GM19025 (cell line): ENCODE results near the gene PHYH.
"Not testable (repeated sequence)": the region's sequence is repeated elsewhere in the genome, so short reads cannot be mapped to it uniquely, and the experiment has no call there.

ENCODE experiments used
- ATAC-seq: cut with Tn5 transposase; IDR thresholded peaks from one replicate; pipeline ENCODE4 v1.9.1; 2021; ENCODE audit warnings: mild to moderate bottlenecking, low read depth, moderate library complexity; ENCODE audit not compliant: unreplicated experiment

The PHYH gene

GRCh38 chr10:13276749-13277365, 23.0 kb downstream of the PHYH start:
- no peak for ATAC-seq

DNA sequence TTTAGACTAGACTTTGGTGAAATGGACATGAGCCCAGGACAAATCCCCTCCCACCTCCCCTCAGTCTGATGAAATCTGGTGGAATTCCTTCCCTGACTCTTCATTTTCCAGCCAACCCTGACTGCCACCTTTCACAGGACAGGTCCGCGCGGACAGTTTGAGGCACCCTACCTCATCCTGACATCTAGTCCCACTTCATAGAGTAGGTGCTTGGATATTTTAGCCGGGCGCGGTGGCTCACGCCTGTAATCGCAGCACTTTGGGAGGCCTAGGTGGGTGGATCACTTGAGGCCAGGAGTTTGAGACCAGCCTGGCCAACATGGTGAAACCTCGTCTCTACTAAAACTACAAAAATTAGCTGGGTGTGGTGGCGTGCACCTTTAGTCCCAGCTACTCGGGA, 23.7 kb downstream of the PHYH start:
- not testable (repeated sequence) for ATAC-seq

DNA sequence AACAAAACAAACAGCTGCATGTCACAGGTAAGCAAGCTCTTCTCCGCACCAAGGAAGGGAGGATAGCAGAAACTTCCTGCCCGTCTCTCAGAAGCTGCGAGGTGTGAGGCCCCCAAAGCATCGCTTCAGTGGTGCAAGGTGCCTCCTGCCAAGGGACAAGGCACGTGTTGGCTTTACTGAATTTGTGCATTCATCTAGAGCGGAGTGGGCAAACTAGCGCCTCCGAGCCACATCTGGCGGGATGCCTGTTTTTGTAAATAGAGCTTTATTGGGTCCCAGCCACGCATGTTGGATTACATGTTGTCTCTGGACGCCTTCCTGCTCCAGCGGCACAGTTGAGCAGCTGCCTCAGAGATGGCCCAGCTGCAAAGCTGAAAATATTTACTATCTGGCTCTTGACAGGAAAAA, 27.7 kb downstream of the PHYH start:
- peak; percentile 38 for ATAC-seq

- peak; percentile 89 for ATAC-seq
Measured at GRCh38 chr10:13271552-13272163, 28.2 kb downstream of the PHYH start.

- ATAC-seq = no peak
Measured at GRCh38 chr10:13270877-13271551, 28.9 kb downstream of the PHYH start.

GRCh38 chr10:13268841-13269240, 31.0 kb downstream of the PHYH start:
- ATAC-seq = no peak

GRCh38 chr10:13268310-13268709, 31.6 kb downstream of the PHYH start:
- no peak for ATAC-seq

DNA sequence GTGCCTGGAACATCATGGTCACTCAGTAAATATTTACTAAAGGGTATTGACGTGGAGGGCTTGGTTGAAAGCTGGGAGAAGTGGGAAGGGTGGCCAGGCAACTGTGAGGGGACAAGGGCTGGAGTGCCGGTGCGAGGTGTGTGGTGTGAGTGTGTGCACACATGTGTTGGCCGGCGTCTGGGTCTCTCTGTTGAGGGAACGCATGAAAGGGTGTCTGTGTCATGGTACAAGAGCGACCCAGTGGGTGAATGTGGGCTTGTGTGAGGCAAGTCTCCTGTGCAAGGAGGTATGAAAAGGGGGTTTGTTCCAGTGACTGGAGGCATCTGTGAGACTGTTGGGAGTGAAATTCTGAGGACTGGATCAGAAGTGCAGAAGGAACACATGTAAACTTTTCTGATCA, 36.3 kb downstream of the PHYH start:
- ATAC-seq = no peak

DNA sequence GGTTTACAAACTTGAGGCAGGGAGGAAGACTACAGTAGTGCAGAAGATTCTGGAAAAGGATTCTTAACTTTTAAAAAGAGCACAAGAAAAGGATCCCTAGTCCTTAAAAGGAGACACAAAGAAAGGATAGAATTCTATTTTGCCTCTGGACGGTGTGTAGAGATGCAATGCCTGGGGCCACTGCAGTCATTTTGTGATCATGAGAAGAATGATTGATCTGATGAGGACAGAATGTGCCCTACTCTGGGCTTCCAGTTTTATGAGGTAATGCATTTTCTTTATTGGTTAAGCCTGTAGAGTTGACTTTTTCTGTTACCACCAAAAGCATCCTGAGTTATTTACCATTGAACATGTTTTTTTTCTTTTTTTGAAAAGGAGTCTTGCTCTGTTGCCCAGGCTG, 37.4 kb downstream of the PHYH start:
- ATAC-seq = no peak

- no peak for ATAC-seq
Measured at GRCh38 chr10:13257621-13258140, 42.2 kb downstream of the PHYH start.

DNA sequence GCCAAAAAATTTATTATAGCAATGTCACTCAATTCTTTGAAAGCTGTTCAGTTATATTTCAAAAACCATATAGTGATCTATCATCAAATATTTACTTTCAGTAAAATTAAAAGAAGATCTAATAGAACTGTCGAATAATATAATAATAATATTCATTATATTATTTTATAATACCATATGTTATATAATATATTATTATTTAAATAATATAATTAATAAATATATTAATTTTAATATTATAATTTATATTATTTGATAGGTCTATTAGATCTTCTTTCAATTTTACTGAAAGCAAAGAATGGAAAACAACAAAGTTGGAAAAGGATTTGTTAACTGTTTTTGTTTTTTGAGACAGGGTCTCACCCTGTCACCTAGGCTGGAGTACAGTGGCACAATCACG, 43.2 kb downstream of the PHYH start:
- ATAC-seq = no peak

GRCh38 chr10:13253726-13254125, 46.1 kb downstream of the PHYH start:
- no peak for ATAC-seq

- no peak for ATAC-seq
Measured at GRCh38 chr10:13247784-13248183, 52.1 kb downstream of the PHYH start.

GRCh38 chr10:13247246-13247645, 52.6 kb downstream of the PHYH start:
- ATAC-seq = no peak

DNA sequence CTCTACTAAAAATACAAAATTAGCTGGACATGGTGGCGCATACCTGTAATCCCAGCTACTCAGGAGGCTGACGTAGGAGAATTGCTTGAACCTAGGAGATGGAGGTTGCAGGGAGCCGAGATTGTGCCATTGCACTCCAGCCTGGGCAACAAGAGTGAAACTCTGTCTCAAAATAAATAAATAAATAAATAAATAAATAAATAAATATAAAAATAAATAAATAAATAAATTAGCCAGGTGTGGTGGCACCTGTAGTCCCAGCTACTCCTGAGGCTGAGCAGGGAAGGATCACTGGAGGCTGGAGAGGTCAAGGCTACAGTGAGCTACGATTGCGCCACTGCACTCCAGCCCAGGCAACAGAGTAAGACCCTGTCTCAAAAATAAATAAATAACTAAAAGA, 57.6 kb downstream of the PHYH start:
- not testable (repeated sequence) for ATAC-seq

- no peak for ATAC-seq
Measured at GRCh38 chr10:13241613-13242012, 58.3 kb downstream of the PHYH start.

- no peak for ATAC-seq
Measured at GRCh38 chr10:13239923-13240322, 59.9 kb downstream of the PHYH start.

DNA sequence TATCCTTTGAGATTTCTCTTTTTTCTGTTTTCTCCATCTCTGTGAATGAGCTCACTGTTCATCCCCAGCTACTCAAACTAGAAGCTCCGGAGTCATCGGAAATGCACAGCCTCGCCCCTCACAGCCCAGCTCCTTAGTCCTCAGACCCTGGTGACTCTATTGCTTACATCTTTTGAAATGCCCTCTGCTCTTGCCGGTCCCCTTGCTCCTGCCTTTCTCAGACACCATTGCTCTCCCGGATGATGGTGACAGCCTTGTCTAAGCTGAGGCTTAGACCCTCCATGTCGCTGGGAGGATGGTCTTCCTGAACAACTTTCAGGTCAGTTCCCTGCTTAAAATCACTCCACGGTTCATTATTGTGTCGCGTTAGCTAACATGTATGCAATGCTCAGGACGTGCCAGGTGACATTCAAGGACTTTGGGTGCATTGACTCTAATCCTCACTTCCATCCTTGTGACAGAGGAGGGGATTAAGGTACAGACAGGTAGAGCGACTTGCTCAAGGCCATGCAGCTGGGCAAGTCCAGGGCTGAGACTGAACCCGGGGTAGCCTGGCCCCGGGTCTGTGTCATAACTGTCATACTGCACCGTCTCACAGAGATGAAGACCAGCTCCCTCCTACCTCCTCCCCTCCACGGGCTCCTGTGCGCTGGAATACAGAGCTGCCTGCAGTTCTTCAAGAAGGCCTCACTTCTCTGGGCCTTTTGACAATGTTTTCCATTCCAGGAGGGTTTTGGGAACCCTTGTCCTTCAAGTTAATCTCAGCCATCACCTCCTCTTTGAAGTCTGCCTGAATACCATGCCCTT, 61.4 kb downstream of the PHYH start:
- ATAC-seq = no peak

DNA sequence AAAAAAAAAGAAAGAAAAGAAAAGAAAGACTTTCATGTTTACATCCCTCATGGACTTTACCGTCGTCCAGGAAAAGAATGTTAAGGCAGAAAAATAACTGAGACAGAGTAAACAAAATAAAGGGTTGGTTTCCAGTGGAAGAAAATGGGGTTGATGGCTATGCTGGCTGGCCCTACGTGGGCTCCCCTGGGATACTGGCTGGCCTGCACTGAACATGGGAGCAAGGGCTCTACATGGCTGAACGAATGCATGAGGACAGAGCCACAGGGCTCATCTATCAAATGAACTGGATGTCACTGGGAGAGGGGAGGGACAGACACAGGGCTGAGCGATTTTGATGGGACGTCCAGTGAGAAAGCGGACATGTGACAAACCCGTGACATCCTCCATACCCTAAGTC, 63.2 kb downstream of the PHYH start:
- ATAC-seq = no peak

GRCh38 chr10:13234736-13235135, 65.1 kb downstream of the PHYH start:
- not testable (repeated sequence) for ATAC-seq

GRCh38 chr10:13234172-13234571, 65.7 kb downstream of the PHYH start, which contains the start of gene UCMA:
UCMA (minus strand) TSS chr10:13234374; CDS start chr10:13234258, 116 bp downstream.
- ATAC-seq = no peak
